Measurements from ENCODE around the gene SSC5D.

The SSC5D gene

GRCh38 chr19:55454787-55455243 lies 33.4 kb upstream of the SSC5D start:
- H3K9ac ChIP-seq (ENCODE audit: low read length in 5 of 5): no peak overlapping the region

GRCh38 chr19:55455576-55456235 lies 32.5 kb upstream of the SSC5D start:
- no peak overlapping the region for H3K9ac ChIP-seq (ENCODE audit: low read length in 5 of 5)

More at GRCh38 chr19:55454787-55455243, 33.4 kb upstream of the SSC5D start:
- Histone ChIP-seq H3K4me3 (ENCODE audit: low read depth in 1 of 5, low read length in 5 of 5) (no peak overlapping the region), H3K27ac (ENCODE audit: low read depth, low read length) (no peak overlapping the region), H3K36me3 (ENCODE audit: control insufficient read depth in 5 of 5, insufficient read depth in 5 of 5, low read length in 5 of 5) (peaks cover 0 to 25% (median 4%) of the 10 kb centered on the region in 5 donors), H3K9me3 (ENCODE audit: control insufficient read depth in 5 of 5, low read length in 5 of 5) (no peaks in the 10 kb centered on the region), H3K27me3 (ENCODE audit: control insufficient read depth in 5 of 5, insufficient read depth in 4 of 5, low read length in 5 of 5) (peaks cover 7 to 22% (median 9%) of the 10 kb centered on the region in 5 donors), H3K4me1 (ENCODE audit: control insufficient read depth in 5 of 5, insufficient read depth in 5 of 5, low read length in 5 of 5) (peaks cover 0 to 16% (median 14%) of the 10 kb centered on the region in 5 donors)

GRCh38 chr19:55456347-55456746 lies 31.9 kb upstream of the SSC5D start:
- peaks cover 0 to 25% (median 4%) of the 10 kb centered on the region in 5 donors for H3K36me3 ChIP-seq (ENCODE audit: control insufficient read depth in 5 of 5, insufficient read depth in 5 of 5, low read length in 5 of 5)
- peaks cover 0 to 31% (median 30%) of the 10 kb centered on the region in 5 donors for H3K4me1 ChIP-seq (ENCODE audit: control insufficient read depth in 5 of 5, insufficient read depth in 5 of 5, low read length in 5 of 5)
- H3K9me3 ChIP-seq (ENCODE audit: control insufficient read depth in 5 of 5, low read length in 5 of 5): no peaks in the 10 kb centered on the region
- no peak overlapping the region for H3K4me3 ChIP-seq (ENCODE audit: low read depth in 1 of 5, low read length in 5 of 5)
- H3K27ac ChIP-seq (ENCODE audit: low read depth, low read length): no peak overlapping the region
- no peak overlapping the region for H3K9ac ChIP-seq (ENCODE audit: low read length in 5 of 5)
- peaks cover 4 to 15% (median 5%) of the 10 kb centered on the region in 5 donors for H3K27me3 ChIP-seq (ENCODE audit: control insufficient read depth in 5 of 5, insufficient read depth in 4 of 5, low read length in 5 of 5)

More at GRCh38 chr19:55455576-55456235, 32.5 kb upstream of the SSC5D start:
- H3K4me1 ChIP-seq (ENCODE audit: control insufficient read depth in 5 of 5, insufficient read depth in 5 of 5, low read length in 5 of 5): peaks cover 0 to 24% (median 23%) of the 10 kb centered on the region in 5 donors
- no peaks in the 10 kb centered on the region for H3K9me3 ChIP-seq (ENCODE audit: control insufficient read depth in 5 of 5, low read length in 5 of 5)
- no peak overlapping the region for H3K4me3 ChIP-seq (ENCODE audit: low read depth in 1 of 5, low read length in 5 of 5)
- H3K27me3 ChIP-seq (ENCODE audit: control insufficient read depth in 5 of 5, insufficient read depth in 4 of 5, low read length in 5 of 5): peaks cover 4 to 17% (median 5%) of the 10 kb centered on the region in 5 donors
- peaks cover 0 to 25% (median 4%) of the 10 kb centered on the region in 5 donors for H3K36me3 ChIP-seq (ENCODE audit: control insufficient read depth in 5 of 5, insufficient read depth in 5 of 5, low read length in 5 of 5)
- no peak overlapping the region for H3K27ac ChIP-seq (ENCODE audit: low read depth, low read length)

DNA sequence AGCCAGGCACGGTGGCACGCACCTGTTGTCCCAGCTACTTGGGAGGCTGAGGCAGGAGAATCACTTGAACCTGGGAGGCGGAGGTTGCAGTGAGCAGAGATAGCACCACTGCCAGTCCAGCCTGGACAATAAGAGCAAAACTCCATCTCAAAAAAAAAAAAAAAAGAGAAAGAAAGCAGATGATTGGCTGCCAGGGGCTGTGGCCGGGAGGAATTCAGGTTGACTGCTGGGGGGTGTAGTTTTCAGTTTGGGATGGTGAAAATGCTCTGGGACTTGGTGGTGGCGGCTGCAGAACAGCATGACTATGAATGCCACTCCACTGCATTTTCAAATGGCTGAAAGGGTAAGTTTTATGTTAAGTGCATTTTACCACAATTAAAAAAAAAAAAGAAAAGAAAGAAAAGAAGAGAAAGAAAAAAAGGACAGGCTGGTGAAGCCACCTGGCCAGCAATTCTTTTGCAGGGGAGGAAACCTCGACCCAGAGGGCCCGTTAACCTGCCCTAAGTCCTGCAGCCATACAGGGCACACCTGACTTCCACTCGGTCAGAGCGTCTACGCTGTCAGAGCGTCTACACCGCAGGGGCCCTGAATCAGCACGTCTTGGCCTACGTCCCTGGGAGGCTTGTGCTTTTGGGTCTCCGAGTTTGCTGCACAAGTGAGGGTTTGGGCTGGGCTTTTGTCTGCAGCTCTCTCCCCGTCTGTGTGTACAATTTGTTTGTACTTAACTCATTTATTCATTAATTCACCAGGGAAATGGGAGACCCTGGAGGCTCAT lies 30.4 kb upstream of the SSC5D start:
- Histone ChIP-seq H3K27me3 (ENCODE audit: control insufficient read depth in 5 of 5, insufficient read depth in 4 of 5, low read length in 5 of 5) (peaks cover 0 to 3% (median 0%) of the 10 kb centered on the region in 5 donors), H3K27ac (ENCODE audit: low read depth, low read length) (no peak overlapping the region), H3K9ac (ENCODE audit: low read length in 5 of 5) (no peak overlapping the region), H3K4me3 (ENCODE audit: low read depth in 1 of 5, low read length in 5 of 5) (no peak overlapping the region), H3K4me1 (ENCODE audit: control insufficient read depth in 5 of 5, insufficient read depth in 5 of 5, low read length in 5 of 5) (peaks cover 3 to 29% (median 28%) of the 10 kb centered on the region in 5 donors), H3K9me3 (ENCODE audit: control insufficient read depth in 5 of 5, low read length in 5 of 5) (no peaks in the 10 kb centered on the region), H3K36me3 (ENCODE audit: control insufficient read depth in 5 of 5, insufficient read depth in 5 of 5, low read length in 5 of 5) (peaks cover 0 to 25% (median 4%) of the 10 kb centered on the region in 5 donors)

GRCh38 chr19:55459551-55459949 lies 28.7 kb upstream of the SSC5D start:
- Histone ChIP-seq H3K9me3 (ENCODE audit: control insufficient read depth in 5 of 5, low read length in 5 of 5) (no peaks in the 10 kb centered on the region), H3K36me3 (ENCODE audit: control insufficient read depth in 5 of 5, insufficient read depth in 5 of 5, low read length in 5 of 5) (peaks cover 0 to 17% (median 4%) of the 10 kb centered on the region in 5 donors), H3K27ac (ENCODE audit: low read depth, low read length) (peak overlapping the region; percentile 27), H3K4me3 (ENCODE audit: low read depth in 1 of 5, low read length in 5 of 5) (no peak overlapping the region), H3K27me3 (ENCODE audit: control insufficient read depth in 5 of 5, insufficient read depth in 4 of 5, low read length in 5 of 5) (no peaks in the 10 kb centered on the region), H3K4me1 (ENCODE audit: control insufficient read depth in 5 of 5, insufficient read depth in 5 of 5, low read length in 5 of 5) (peaks cover 3 to 29% (median 27%) of the 10 kb centered on the region in 5 donors), H3K9ac (ENCODE audit: low read length in 5 of 5) (peak overlapping the region in 1 of 5 donors; percentile 52)

DNA sequence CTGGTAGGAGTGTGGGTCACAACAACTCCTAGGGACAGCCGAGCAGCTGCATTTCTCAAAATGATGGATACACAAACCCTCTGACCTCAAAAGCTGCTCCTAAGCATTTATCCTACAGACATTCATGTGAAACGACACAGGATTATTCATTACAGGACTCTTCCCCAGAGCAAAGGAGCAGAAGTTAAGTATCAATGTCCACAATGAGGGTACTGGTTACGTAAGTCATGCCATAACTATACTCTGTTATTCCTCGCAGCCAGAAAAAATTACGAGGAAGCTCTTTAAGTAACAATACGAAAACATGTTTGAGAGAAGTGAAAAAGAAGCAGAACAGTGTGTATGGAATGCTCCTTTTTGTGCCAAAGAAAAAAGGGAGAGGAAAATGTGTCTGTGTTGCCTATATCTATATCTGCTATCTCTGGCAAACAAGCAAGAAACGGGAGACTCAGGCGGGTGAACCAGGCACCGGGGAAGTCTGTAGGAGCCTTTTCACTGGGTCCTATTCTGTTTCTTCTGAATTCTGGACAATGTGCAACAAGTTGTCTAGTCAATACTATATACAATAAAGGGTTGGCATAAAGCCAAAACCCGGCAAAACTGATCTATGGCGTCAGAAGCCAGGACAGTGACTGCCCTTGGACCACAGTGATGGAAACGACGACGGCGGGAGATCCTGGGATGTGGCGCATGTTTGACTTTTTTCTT lies 28.1 kb upstream of the SSC5D start:
- peaks cover 3 to 29% (median 27%) of the 10 kb centered on the region in 5 donors for H3K4me1 ChIP-seq (ENCODE audit: control insufficient read depth in 5 of 5, insufficient read depth in 5 of 5, low read length in 5 of 5)
- peaks cover 0 to 15% (median 4%) of the 10 kb centered on the region in 5 donors for H3K36me3 ChIP-seq (ENCODE audit: control insufficient read depth in 5 of 5, insufficient read depth in 5 of 5, low read length in 5 of 5)
- no peaks in the 10 kb centered on the region for H3K9me3 ChIP-seq (ENCODE audit: control insufficient read depth in 5 of 5, low read length in 5 of 5)
- H3K27ac ChIP-seq (ENCODE audit: low read depth, low read length): peak overlapping the region; percentile 27
- peak overlapping the region; percentile 35 to 90 (median 83) for H3K4me3 ChIP-seq (ENCODE audit: low read depth in 1 of 5, low read length in 5 of 5)
- H3K27me3 ChIP-seq (ENCODE audit: control insufficient read depth in 5 of 5, insufficient read depth in 4 of 5, low read length in 5 of 5): no peaks in the 10 kb centered on the region
- H3K9ac ChIP-seq (ENCODE audit: low read length in 5 of 5): peak overlapping the region in 1 of 5 donors; percentile 52

GRCh38 chr19:55460670-55461258 lies 27.5 kb upstream of the SSC5D start:
- H3K4me3 ChIP-seq (ENCODE audit: low read depth in 1 of 5, low read length in 5 of 5): peak overlapping the region; percentile 61 to 90 (median 83)
- H3K27ac ChIP-seq (ENCODE audit: low read depth, low read length): peak overlapping the region; percentile 90
- H3K4me1 ChIP-seq (ENCODE audit: control insufficient read depth in 5 of 5, insufficient read depth in 5 of 5, low read length in 5 of 5): peaks cover 3 to 29% (median 27%) of the 10 kb centered on the region in 5 donors
- H3K9ac ChIP-seq (ENCODE audit: low read length in 5 of 5): peak overlapping the region in 4 of 5 donors; percentile 60 to 89 (median 84)
- H3K36me3 ChIP-seq (ENCODE audit: control insufficient read depth in 5 of 5, insufficient read depth in 5 of 5, low read length in 5 of 5): peaks cover 0 to 9% (median 4%) of the 10 kb centered on the region in 5 donors
- no peaks in the 10 kb centered on the region for H3K27me3 ChIP-seq (ENCODE audit: control insufficient read depth in 5 of 5, insufficient read depth in 4 of 5, low read length in 5 of 5)
- no peaks in the 10 kb centered on the region for H3K9me3 ChIP-seq (ENCODE audit: control insufficient read depth in 5 of 5, low read length in 5 of 5)

DNA sequence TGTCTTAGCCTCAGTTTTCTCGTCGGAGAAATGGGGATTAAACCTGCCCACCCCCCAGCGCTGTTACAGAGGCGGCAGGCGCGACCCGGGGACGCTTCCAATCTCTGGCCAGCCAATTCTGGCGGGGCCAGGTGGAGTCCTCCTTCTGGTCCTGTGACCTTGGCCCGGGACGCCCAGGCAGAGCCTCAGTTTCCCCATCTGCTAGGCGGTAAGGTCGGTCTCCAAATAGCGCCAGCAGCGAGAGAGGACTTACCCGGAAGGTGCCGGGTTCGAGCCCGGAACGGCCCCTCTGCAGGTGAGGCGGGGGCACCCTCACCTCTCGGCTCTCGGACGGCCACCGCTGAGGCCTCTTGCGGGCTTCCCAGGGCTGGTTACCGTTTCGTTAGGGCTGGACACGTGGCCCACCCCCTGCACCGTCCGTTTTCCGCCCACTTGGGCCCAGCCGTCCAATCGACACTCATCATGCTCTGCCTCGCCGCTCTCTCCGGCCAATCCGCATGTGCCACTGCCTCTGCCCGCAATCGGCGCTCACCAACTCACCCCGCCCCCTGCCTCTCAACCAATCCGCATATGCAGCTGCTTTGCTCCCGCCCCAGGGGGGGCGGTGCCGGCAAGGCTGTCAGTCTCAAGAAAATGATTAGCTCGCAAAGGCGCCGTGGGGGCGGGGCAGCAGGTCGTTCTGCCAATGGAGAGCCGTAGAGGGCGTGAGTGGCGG lies 26.8 kb upstream of the SSC5D start, which contains the start of gene ISOC2:
ISOC2 (minus strand) TSS at position 384 of the 715 bp plus-strand sequence. CDS start 5,156 bp downstream, outside the sequence.
- peaks cover 3 to 29% (median 27%) of the 10 kb centered on the region in 5 donors for H3K4me1 ChIP-seq (ENCODE audit: control insufficient read depth in 5 of 5, insufficient read depth in 5 of 5, low read length in 5 of 5)
- H3K9me3 ChIP-seq (ENCODE audit: control insufficient read depth in 5 of 5, low read length in 5 of 5): no peaks in the 10 kb centered on the region
- peak within 1 kb of the TSS; percentile 90 for H3K27ac ChIP-seq (ENCODE audit: low read depth, low read length)
- H3K4me3 ChIP-seq (ENCODE audit: low read depth in 1 of 5, low read length in 5 of 5): peak within 1 kb of the TSS; percentile 78 to 96 (median 89)
- peaks cover 0 to 2% (median under 1%) of the 10 kb centered on the region in 5 donors for H3K36me3 ChIP-seq (ENCODE audit: control insufficient read depth in 5 of 5, insufficient read depth in 5 of 5, low read length in 5 of 5)
- H3K27me3 ChIP-seq (ENCODE audit: control insufficient read depth in 5 of 5, insufficient read depth in 4 of 5, low read length in 5 of 5): no peaks in the 10 kb centered on the region
- peak within 1 kb of the TSS; percentile 56 to 89 (median 85) for H3K9ac ChIP-seq (ENCODE audit: low read length in 5 of 5)
